ENCODE data around the gene SRRM4. TPM values are rescaled to one million over a fixed set of nuclear protein-coding genes. Genes with fewer than 3 reads are reported as not detected.

Gene SRRM4
- total RNA-seq, 1 experiment from 2014 or later, result 1.4 TPM

DNA sequence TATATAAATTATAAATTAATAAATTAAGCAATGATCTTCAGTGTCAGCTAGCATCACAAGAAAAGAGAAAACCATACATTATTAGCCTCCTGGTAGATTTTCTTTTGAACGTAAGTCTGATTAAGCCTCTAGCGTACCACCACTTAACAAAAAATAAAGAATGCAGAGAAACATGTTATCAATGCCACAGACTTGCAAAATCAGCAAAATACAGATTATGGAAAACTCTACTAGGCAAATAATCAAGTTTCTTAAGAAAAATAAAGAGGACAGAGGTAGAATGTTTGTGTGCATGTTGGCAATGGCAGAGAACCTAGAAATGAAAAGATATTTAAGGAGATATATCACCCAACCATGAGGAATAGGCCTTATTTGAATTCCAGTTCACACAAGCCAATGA, 8.4 kb upstream of the SRRM4 start:
- no peak overlapping the region for H4K8ac ChIP-seq (replicated peaks; ENCODE audit: insufficient read length, low read depth, low read length)
- no peaks in the 10 kb centered on the region for H3K79me1 ChIP-seq (ENCODE audit: insufficient read depth, low read depth, low read length, poor library complexity, severe bottlenecking)
- no peak overlapping the region for H2BK12ac ChIP-seq (ENCODE audit: insufficient read length, low read depth, low read length)
- no peak overlapping the region for H3K18ac ChIP-seq (ENCODE audit: insufficient read length, low read depth, low read length)
- H3K4ac ChIP-seq (ENCODE audit: low read depth, low read length), result no peak overlapping the region
- no peak overlapping the region for H2BK15ac ChIP-seq (ENCODE audit: low read depth, low read length)
- H3K23me2 ChIP-seq (ENCODE audit: insufficient read length, low read depth, low read length, poor library complexity, severe bottlenecking), result no peaks in the 10 kb centered on the region
- no peak overlapping the region for H3K27ac Mint-ChIP-seq
- no peak overlapping the region for H3K27ac ChIP-seq (ENCODE audit: insufficient read length, low read depth, low read length)
- H2AFZ ChIP-seq (ENCODE audit: low read length), result no peak overlapping the region
- no peak overlapping the region for H4K91ac ChIP-seq (ENCODE audit: insufficient read length, low read depth, low read length)
- TF ChIP-seq CTCF (conservative IDR thresholded peaks at IDR 0.05), result no peak
- H3K9me3 ChIP-seq (ENCODE audit: control insufficient read depth, low read depth, low read length), result no peaks in the 10 kb centered on the region
- no peaks in the 10 kb centered on the region for H3K79me2 ChIP-seq (ENCODE audit: insufficient read depth, low read length)
- H3K56ac ChIP-seq (ENCODE audit: insufficient read length, low read depth, low read length), result no peak overlapping the region
- H2BK120ac ChIP-seq (ENCODE audit: low read depth, low read length, poor library complexity, severe bottlenecking), result no peak overlapping the region
- H3K9me3 Mint-ChIP-seq, result no peaks in the 10 kb centered on the region
- no peak overlapping the region for H3K9ac ChIP-seq (ENCODE audit: extremely low read depth, insufficient read length, low read length)
- no peak overlapping the region for H3K14ac ChIP-seq (ENCODE audit: insufficient read depth, low read length)
- H3K4me2 ChIP-seq (ENCODE audit: insufficient read depth, insufficient read length, low read length), result no peak overlapping the region
- H3K27me3 ChIP-seq (ENCODE audit: insufficient read depth, low read length), result no peaks in the 10 kb centered on the region
- no peak overlapping the region for H4K5ac ChIP-seq (ENCODE audit: insufficient read length, low read depth, low read length)
- H3T11ph ChIP-seq (ENCODE audit: low read length), result no peak overlapping the region
- peaks cover 2 to 10% of the 10 kb centered on the region in 2 experiments; a peak in 3 of 4 replicates for H3K4me1 Mint-ChIP-seq
- no CpG with 5 or more reads among the region's 2 CpGs for WGBS (ENCODE audit: extremely low coverage, insufficient read length, low lambda C conversion rate)
- no peaks in the 10 kb centered on the region for H3K36me3 Mint-ChIP-seq (ENCODE audit: insufficient read depth in 1 of 3, low read depth in 3 of 3)
- H2BK5ac ChIP-seq (ENCODE audit: insufficient read length, low read length), result no peak overlapping the region
- no peak overlapping the region for H2AK5ac ChIP-seq (ENCODE audit: insufficient read length, low read length)
- H3K23ac ChIP-seq (ENCODE audit: insufficient read length, low read depth, low read length), result no peak overlapping the region
- DNase-seq, result no peak
- H3K4me1 ChIP-seq (ENCODE audit: insufficient read depth, low read length), result no peaks in the 10 kb centered on the region; the same call in 1 of the 2 replicates
- no peaks in the 10 kb centered on the region for H4K20me1 ChIP-seq (ENCODE audit: control insufficient read depth, insufficient read depth, insufficient read length)
- peaks cover 29% of the 10 kb centered on the region for H3K27me3 Mint-ChIP-seq (ENCODE audit: low read depth)
- H2BK20ac ChIP-seq (ENCODE audit: low read depth, low read length, poor library complexity, severe bottlenecking), result no peak overlapping the region
- no peak overlapping the region for H3K4me3 Mint-ChIP-seq

Measured in H9 (cell line).